Mammary epithelial cell (primary cell): ENCODE measurements around the gene GRAMD1B.

Experiments used
- EZH2 ChIP-seq: IDR thresholded peaks from 2 replicates; pipeline ENCODE4 v1.6.1; 2012; ENCODE audit warnings: low read length, inconsistent platforms, borderline replicate concordance
- TF ChIP-seq, protein P1 (sequence below), 2 donors: IDR thresholded peaks in 1 of 2; conservative IDR thresholded peaks in 1 of 2; 2 replicates each; pipeline ENCODE4 v1.5.1; 2011 to 2012; ENCODE audit warnings: inconsistent platforms in 2 of 2, low read length in 2 of 2, mild to moderate bottlenecking in 2 of 2, control low read depth in 1 of 2, low read depth in 1 of 2; ENCODE audit not compliant: insufficient read depth in 1 of 2; ENCODE audit errors: extremely low read depth in 1 of 2

DNA sequence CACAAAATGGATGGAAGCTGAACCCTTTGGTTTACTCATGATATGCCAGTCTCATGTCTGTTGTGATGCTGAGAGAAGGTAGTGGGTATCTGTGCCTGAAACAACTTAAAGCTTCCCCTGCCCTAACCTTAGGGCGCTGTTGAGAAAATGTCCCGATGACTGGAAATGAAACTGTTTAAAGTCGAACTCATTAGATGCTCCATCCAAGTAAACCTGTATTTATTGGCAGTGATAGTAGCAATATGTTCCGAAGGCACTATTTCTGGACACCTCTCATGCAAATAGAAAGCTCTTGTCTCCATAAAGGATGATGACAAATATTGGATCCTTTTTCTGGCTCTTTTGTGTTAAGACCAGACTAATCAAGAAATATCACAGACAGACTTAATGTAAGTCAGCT, 86.2 kb downstream of the GRAMD1B start:
- TF ChIP-seq, protein P1, sequence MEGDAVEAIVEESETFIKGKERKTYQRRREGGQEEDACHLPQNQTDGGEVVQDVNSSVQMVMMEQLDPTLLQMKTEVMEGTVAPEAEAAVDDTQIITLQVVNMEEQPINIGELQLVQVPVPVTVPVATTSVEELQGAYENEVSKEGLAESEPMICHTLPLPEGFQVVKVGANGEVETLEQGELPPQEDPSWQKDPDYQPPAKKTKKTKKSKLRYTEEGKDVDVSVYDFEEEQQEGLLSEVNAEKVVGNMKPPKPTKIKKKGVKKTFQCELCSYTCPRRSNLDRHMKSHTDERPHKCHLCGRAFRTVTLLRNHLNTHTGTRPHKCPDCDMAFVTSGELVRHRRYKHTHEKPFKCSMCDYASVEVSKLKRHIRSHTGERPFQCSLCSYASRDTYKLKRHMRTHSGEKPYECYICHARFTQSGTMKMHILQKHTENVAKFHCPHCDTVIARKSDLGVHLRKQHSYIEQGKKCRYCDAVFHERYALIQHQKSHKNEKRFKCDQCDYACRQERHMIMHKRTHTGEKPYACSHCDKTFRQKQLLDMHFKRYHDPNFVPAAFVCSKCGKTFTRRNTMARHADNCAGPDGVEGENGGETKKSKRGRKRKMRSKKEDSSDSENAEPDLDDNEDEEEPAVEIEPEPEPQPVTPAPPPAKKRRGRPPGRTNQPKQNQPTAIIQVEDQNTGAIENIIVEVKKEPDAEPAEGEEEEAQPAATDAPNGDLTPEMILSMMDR (conservative IDR thresholded peaks at IDR 0.05 in 1 of 2, IDR thresholded peaks at IDR 0.05 in 1 of 2; ENCODE audit: extremely low read depth in 1 of 2, insufficient read depth in 1 of 2, low read depth in 1 of 2, low read length in 2 of 2), result no peak
- no peak for TF ChIP-seq EZH2
